ENCODE data around the gene TAF1D. TPM values are rescaled to one million over a fixed set of nuclear protein-coding genes. Genes with fewer than 3 reads are reported as not detected.
A peak's percentile ranks its signal among the peaks of the same experiment; 100 is the strongest.
"Not testable (repeated sequence)": the region's sequence is repeated elsewhere in the genome, so short reads cannot be mapped to it uniquely, and the experiment has no call there.

TAF1D gene
- total and polyA plus RNA-seq, 2 experiments from 2014 or later = 24.7 to 60.7 TPM

DNA sequence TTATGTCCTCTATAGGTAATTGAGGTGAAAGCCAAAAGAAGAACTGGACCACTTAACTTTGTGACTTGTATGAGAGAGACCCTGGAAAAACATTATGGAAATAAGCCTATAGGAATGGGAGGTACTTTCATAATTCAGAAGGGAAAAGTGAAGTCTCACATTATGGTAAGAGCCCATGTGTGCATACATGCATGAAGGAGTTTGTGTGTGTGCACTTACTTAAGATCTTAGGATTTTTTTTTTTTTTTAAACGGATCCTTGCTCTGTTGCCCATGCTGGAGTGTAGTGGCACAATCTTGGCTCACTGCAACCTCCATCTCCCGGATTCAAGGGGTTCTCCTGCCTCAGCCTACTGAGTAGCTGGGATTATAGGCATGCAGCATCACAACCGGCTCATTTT lies 16.0 kb upstream of the TAF1D start:
- no peak for TF ChIP-seq CTCF (IDR thresholded peaks at IDR 0.05; ENCODE audit: low read depth, low read length)

GRCh38 chr11:93756748-93757147 lies 15.5 kb upstream of the TAF1D start:
- DNase-seq (ENCODE audit: low read depth in 1 of 2, low spot score in 1 of 2) = no peak
- TF ChIP-seq CTCF (IDR thresholded peaks at IDR 0.05; ENCODE audit: low read depth, low read length) = no peak
- no peaks in the 10 kb centered on the region for H3K9me3 ChIP-seq (ENCODE audit: low read depth)
- H3K27me3 ChIP-seq = no peaks in the 10 kb centered on the region
- H3K4me1 ChIP-seq (ENCODE audit: low read depth) = no peaks in the 10 kb centered on the region
- peak overlapping the region; percentile 28 for H3K27ac ChIP-seq
- H3K36me3 ChIP-seq = peaks cover 66% of the 10 kb centered on the region
- no peak overlapping the region for H3K4me3 ChIP-seq

More for the DNA sequence above, 16.0 kb upstream of the TAF1D start:
- Histone ChIP-seq H3K4me1 (ENCODE audit: low read depth) (no peaks in the 10 kb centered on the region), H3K27me3 (no peaks in the 10 kb centered on the region), H3K27ac (peak overlapping the region; percentile 28), H3K4me3 (no peak overlapping the region), H3K36me3 (peaks cover 68% of the 10 kb centered on the region), H3K9me3 (ENCODE audit: low read depth) (no peaks in the 10 kb centered on the region)
- DNase-seq (ENCODE audit: low read depth in 1 of 2, low spot score in 1 of 2) = no peak

- Histone ChIP-seq H3K27me3 (no peaks in the 10 kb centered on the region), H3K36me3 (peaks cover 44% of the 10 kb centered on the region), H3K9me3 (ENCODE audit: low read depth) (no peaks in the 10 kb centered on the region), H3K4me1 (ENCODE audit: low read depth) (no peaks in the 10 kb centered on the region), H3K4me3 (no peak overlapping the region), H3K27ac (no peak overlapping the region)
- DNase-seq (ENCODE audit: low read depth in 1 of 2, low spot score in 1 of 2) = no peak
- no peak for TF ChIP-seq CTCF (IDR thresholded peaks at IDR 0.05; ENCODE audit: low read depth, low read length)
These were observed 11.9 kb upstream of the TAF1D start for GRCh38 chr11:93753241-93753640.

DNA sequence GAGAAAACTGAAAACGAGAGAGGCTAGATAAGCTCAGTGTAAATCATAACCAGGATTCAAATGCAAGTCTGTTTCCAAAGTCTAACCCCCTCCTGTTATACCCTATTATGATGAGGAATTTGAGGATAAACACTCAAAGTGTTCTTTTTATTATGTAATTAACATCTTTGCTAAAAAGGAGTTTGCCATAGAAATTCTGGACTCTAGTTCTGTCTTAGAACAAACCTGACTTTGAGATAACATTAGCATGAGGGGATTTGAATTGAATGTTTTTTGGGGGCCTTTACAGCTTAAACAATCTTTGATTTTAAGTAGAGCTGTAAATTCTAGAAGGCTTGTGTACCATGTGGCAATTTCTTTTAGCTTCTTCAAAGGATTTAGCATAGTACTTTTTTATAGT lies 9.7 kb upstream of the TAF1D start:
- no peak overlapping the region for H3K4me3 ChIP-seq
- TF ChIP-seq CTCF (IDR thresholded peaks at IDR 0.05; ENCODE audit: low read depth, low read length) = no peak
- H3K9me3 ChIP-seq (ENCODE audit: low read depth) = no peaks in the 10 kb centered on the region
- peaks cover 27% of the 10 kb centered on the region for H3K36me3 ChIP-seq
- no peak overlapping the region for H3K27ac ChIP-seq
- H3K4me1 ChIP-seq (ENCODE audit: low read depth) = peaks cover 4% of the 10 kb centered on the region
- DNase-seq (ENCODE audit: low read depth in 1 of 2, low spot score in 1 of 2) = no peak
- no peaks in the 10 kb centered on the region for H3K27me3 ChIP-seq

DNA sequence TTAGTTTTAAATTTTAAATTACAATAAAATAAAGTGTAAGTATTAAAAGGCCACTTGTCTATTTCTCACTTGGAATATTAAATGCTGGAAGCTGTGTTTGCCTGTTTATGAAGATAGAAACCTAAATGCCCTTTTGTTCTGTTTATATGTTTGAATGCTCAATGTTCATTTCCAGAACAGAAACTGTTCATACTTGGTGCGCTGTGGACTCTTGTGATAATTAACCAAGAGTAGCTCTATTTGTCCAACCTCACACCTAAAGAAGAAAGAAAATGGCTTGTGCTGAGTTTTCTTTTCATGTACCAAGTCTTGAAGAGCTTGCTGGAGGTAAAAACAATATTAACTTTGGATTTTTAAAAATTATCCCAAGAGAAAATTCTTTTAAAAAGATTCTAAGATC lies 5.8 kb upstream of the TAF1D start:
- Histone ChIP-seq H3K4me1 (ENCODE audit: low read depth) (peaks cover 9% of the 10 kb centered on the region), H3K27ac (no peak overlapping the region), H3K36me3 (peaks cover 8% of the 10 kb centered on the region), H3K4me3 (no peak overlapping the region), H3K27me3 (no peaks in the 10 kb centered on the region), H3K9me3 (ENCODE audit: low read depth) (no peaks in the 10 kb centered on the region)
- TF ChIP-seq CTCF (IDR thresholded peaks at IDR 0.05; ENCODE audit: low read depth, low read length) = no peak
- DNase-seq (ENCODE audit: low read depth in 1 of 2, low spot score in 1 of 2) = no peak

DNA sequence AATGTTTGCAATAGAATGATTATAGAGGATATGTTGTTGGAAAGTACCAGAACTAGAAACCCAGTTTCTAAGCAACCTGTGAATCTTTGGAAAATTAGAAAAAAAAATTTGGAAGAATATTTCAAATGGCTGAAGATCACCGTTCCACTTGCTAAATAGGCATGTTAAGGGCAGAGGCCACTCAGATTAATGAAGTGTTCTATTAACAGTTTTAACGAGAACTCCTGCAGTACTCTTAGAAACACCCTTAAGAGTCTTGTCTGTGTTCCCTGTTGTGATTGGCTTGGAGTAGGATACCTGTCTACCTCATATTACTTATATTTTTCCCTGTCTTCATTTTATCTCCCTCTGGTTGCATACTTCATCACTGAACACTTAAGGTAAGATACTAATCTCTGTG lies 4.8 kb upstream of the TAF1D start:
- TF ChIP-seq CTCF (IDR thresholded peaks at IDR 0.05; ENCODE audit: low read depth, low read length) = no peak

DNA sequence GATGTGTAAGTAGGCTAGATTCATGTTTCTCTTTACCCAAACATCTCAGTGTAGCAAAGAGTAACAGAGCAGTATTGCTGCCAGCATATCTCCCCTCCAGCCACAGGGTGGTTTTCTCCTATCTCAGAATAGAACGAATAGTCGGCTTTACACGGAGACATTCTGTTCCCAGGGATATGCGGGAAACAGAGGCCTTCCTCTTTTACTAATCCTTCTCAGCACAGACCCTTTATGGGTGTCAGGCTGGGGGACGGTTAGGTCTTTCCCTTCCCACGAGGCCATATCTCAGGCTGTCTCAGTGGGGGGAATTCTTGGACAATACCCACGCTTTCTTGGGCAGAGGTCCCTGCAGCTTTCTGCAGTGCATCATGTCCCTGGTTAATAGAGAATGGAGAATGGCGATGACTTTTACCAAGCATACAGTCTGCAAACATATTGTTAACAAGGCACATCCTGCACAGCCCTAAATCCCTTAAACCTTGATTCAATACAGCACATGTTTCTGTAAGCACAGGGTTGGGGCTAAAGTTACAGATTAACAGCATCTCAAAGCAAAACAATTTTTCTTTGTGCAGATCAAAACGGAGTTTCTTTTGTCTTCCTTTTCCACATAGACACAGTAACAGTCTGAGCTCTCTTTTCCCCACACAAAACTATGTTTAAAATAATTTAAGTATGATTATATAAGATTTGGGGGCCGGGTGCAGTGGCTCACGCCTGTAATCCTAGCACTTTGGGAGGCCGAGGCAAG lies 3.9 kb upstream of the TAF1D start:
- not testable (repeated sequence) for H3K27me3 ChIP-seq; H3K4me3 ChIP-seq; H3K36me3 ChIP-seq; H3K9me3 ChIP-seq (ENCODE audit: low read depth); H3K4me1 ChIP-seq (ENCODE audit: low read depth)
- H3K27ac ChIP-seq = peak overlapping the region; percentile 50
- peak; percentile 36 to 59 for DNase-seq (ENCODE audit: low read depth in 1 of 2, low spot score in 1 of 2)

More for the DNA sequence above, 4.8 kb upstream of the TAF1D start:
- peaks cover 5% of the 10 kb centered on the region for H3K36me3 ChIP-seq
- no peaks in the 10 kb centered on the region for H3K9me3 ChIP-seq (ENCODE audit: low read depth)
- no peaks in the 10 kb centered on the region for H3K27me3 ChIP-seq
- H3K4me1 ChIP-seq (ENCODE audit: low read depth) = peaks cover 9% of the 10 kb centered on the region
- no peak overlapping the region for H3K27ac ChIP-seq
- no peak overlapping the region for H3K4me3 ChIP-seq
- no peak for DNase-seq (ENCODE audit: low read depth in 1 of 2, low spot score in 1 of 2)

Data from cardiac muscle cell (in vitro differentiated cells and primary cell).